ENCODE data around the gene KIFAP3.
A peak's percentile ranks its signal among the peaks of the same experiment; 100 is the strongest.

KIFAP3 gene

GRCh38 chr1:169892927-169893644, 181.4 kb downstream of the KIFAP3 start:
- Histone ChIP-seq H3K4me1 (peaks cover 24% of the 10 kb centered on the region), H3K36me3 (peaks cover 7% of the 10 kb centered on the region), H3K9ac (peak overlapping the region; percentile 93), H3K27me3 (no peaks in the 10 kb centered on the region), H3K4me2 (peak overlapping the region; percentile 82), H3K9me3 (no peaks in the 10 kb centered on the region), H3K4me3 (peak overlapping the region; percentile 91), H4K20me1 (peaks cover 4% of the 10 kb centered on the region; the same call in 1 of the 2 replicates), H3K27ac (peak overlapping the region; percentile 97)
- no peak for TF ChIP-seq Cebpa-rat (IDR thresholded peaks at IDR 0.05)

GRCh38 chr1:169892176-169892926, 182.1 kb downstream of the KIFAP3 start:
- Histone ChIP-seq H3K36me3 (peaks cover 12% of the 10 kb centered on the region), H3K27ac (no peak overlapping the region)
- TF ChIP-seq Cebpa-rat (IDR thresholded peaks at IDR 0.05) = no peak

DNA sequence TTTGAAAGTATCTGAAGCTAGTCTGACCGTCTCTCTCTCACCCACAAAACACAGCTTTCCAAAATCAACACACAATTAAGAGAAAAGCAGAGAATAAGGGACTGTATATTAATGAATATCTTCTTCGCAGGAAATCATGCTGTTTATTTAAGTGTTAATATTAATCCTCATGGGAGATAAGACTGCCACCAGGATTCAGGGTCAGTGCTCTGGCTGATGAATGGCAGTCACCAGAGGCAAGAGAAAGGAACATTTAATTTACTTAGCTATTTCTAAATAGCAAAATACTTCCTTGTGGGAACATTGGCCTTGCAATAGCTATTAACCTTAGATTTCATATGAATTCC, 183.0 kb downstream of the KIFAP3 start:
- Histone ChIP-seq H4K20me1 (peaks cover 4% of the 10 kb centered on the region; the same call in 1 of the 2 replicates), H3K9me3 (no peaks in the 10 kb centered on the region), H3K4me2 (peak overlapping the region; percentile 1; the same call in 1 of the 2 replicates), H3K4me3 (no peak overlapping the region), H3K36me3 (peaks cover 19% of the 10 kb centered on the region), H3K27me3 (no peaks in the 10 kb centered on the region), H3K4me1 (peaks cover 24% of the 10 kb centered on the region), H3K9ac (no peak overlapping the region), H3K27ac (no peak overlapping the region)
- no peak for TF ChIP-seq Cebpa-rat (IDR thresholded peaks at IDR 0.05)

More at GRCh38 chr1:169892176-169892926, 182.1 kb downstream of the KIFAP3 start:
- Histone ChIP-seq H3K4me2 (peak overlapping the region; percentile 82), H3K9ac (peak overlapping the region; percentile 93), H3K4me3 (peak overlapping the region; percentile 91), H3K27me3 (no peaks in the 10 kb centered on the region), H3K4me1 (peaks cover 24% of the 10 kb centered on the region), H4K20me1 (peaks cover 4% of the 10 kb centered on the region; the same call in 1 of the 2 replicates), H3K9me3 (no peaks in the 10 kb centered on the region)

GRCh38 chr1:169890761-169891538, 183.5 kb downstream of the KIFAP3 start:
- peak overlapping the region; percentile 1; the same call in 1 of the 2 replicates for H3K4me2 ChIP-seq

GRCh38 chr1:169889871-169890270, 184.6 kb downstream of the KIFAP3 start:
- Histone ChIP-seq H3K27me3 (no peaks in the 10 kb centered on the region), H3K9me3 (no peaks in the 10 kb centered on the region), H3K4me1 (peaks cover 24% of the 10 kb centered on the region), H4K20me1 (peaks cover 4% of the 10 kb centered on the region; the same call in 1 of the 2 replicates), H3K36me3 (peaks cover 31% of the 10 kb centered on the region), H3K9ac (no peak overlapping the region), H3K27ac (no peak overlapping the region), H3K4me3 (no peak overlapping the region), H3K4me2 (no peak overlapping the region)
- no peak for TF ChIP-seq Cebpa-rat (IDR thresholded peaks at IDR 0.05)

More at GRCh38 chr1:169890761-169891538, 183.5 kb downstream of the KIFAP3 start:
- no peaks in the 10 kb centered on the region for H3K9me3 ChIP-seq
- H3K36me3 ChIP-seq = peaks cover 25% of the 10 kb centered on the region
- H4K20me1 ChIP-seq = peaks cover 4% of the 10 kb centered on the region; the same call in 1 of the 2 replicates
- H3K9ac ChIP-seq = no peak overlapping the region
- peaks cover 24% of the 10 kb centered on the region for H3K4me1 ChIP-seq
- H3K27ac ChIP-seq = no peak overlapping the region
- TF ChIP-seq Cebpa-rat (IDR thresholded peaks at IDR 0.05) = no peak
- H3K4me3 ChIP-seq = no peak overlapping the region
- H3K27me3 ChIP-seq = no peaks in the 10 kb centered on the region

GRCh38 chr1:169886931-169887330, 187.6 kb downstream of the KIFAP3 start:
- Histone ChIP-seq H4K20me1 (peaks cover 4% of the 10 kb centered on the region; the same call in 1 of the 2 replicates), H3K4me3 (no peak overlapping the region), H3K9me3 (no peaks in the 10 kb centered on the region), H3K4me2 (no peak overlapping the region), H3K36me3 (peaks cover 49% of the 10 kb centered on the region), H3K4me1 (peaks cover 10% of the 10 kb centered on the region), H3K9ac (no peak overlapping the region), H3K27me3 (no peaks in the 10 kb centered on the region), H3K27ac (no peak overlapping the region)
- TF ChIP-seq Cebpa-rat (IDR thresholded peaks at IDR 0.05) = no peak

GRCh38 chr1:169886422-169886821, 188.1 kb downstream of the KIFAP3 start:
- peaks cover 54% of the 10 kb centered on the region for H3K36me3 ChIP-seq
- no peak overlapping the region for H3K4me3 ChIP-seq
- H3K4me2 ChIP-seq = no peak overlapping the region
- H3K9me3 ChIP-seq = no peaks in the 10 kb centered on the region
- H4K20me1 ChIP-seq = peaks cover 4% of the 10 kb centered on the region; the same call in 1 of the 2 replicates
- no peak overlapping the region for H3K27ac ChIP-seq
- H3K4me1 ChIP-seq = peaks cover 4% of the 10 kb centered on the region; the same call in 1 of the 2 replicates
- no peak for TF ChIP-seq Cebpa-rat (IDR thresholded peaks at IDR 0.05)
- no peaks in the 10 kb centered on the region for H3K27me3 ChIP-seq
- H3K9ac ChIP-seq = no peak overlapping the region

GRCh38 chr1:169885207-169885606, 189.3 kb downstream of the KIFAP3 start:
- H3K36me3 ChIP-seq = peaks cover 55% of the 10 kb centered on the region
- H3K4me3 ChIP-seq = no peak overlapping the region
- no peaks in the 10 kb centered on the region for H3K9me3 ChIP-seq
- no peaks in the 10 kb centered on the region for H3K4me1 ChIP-seq
- no peak overlapping the region for H3K27ac ChIP-seq
- H3K27me3 ChIP-seq = no peaks in the 10 kb centered on the region
- no peak for TF ChIP-seq Cebpa-rat (IDR thresholded peaks at IDR 0.05)
- peaks cover 4% of the 10 kb centered on the region; the same call in 1 of the 2 replicates for H4K20me1 ChIP-seq
- no peak overlapping the region for H3K9ac ChIP-seq
- no peak overlapping the region for H3K4me2 ChIP-seq

- H3K27ac ChIP-seq = no peak overlapping the region
- H3K4me3 ChIP-seq = no peak overlapping the region
- no peak overlapping the region for H3K4me2 ChIP-seq
- TF ChIP-seq Cebpa-rat (IDR thresholded peaks at IDR 0.05) = no peak
- H3K9me3 ChIP-seq = no peaks in the 10 kb centered on the region
- no peaks in the 10 kb centered on the region for H3K4me1 ChIP-seq
- H3K36me3 ChIP-seq = peaks cover 55% of the 10 kb centered on the region
- no peaks in the 10 kb centered on the region for H3K27me3 ChIP-seq
- no peak overlapping the region for H3K9ac ChIP-seq
- 0 out of 2 replicates have a peak, but pooled peaks cover under 1% of the 10 kb centered on the region for H4K20me1 ChIP-seq
These were observed 189.9 kb downstream of the KIFAP3 start for GRCh38 chr1:169884634-169885033.

All from BLaER1 (cell line).